ENCODE results near the gene MUS81.

- TF ChIP-seq EZH2 (IDR thresholded peaks at IDR 0.05) = no peak
- TF ChIP-seq CTCF (IDR thresholded peaks at IDR 0.05) = no peak
- no peak for TF ChIP-seq EZH2phosphoT487 (IDR thresholded peaks at IDR 0.05)
Measured at GRCh38 chr11:65844231-65844872, 15.9 kb upstream of the MUS81 start.
